Heart right ventricle (tissue), 16 donors: Measurements from ENCODE around the gene PTPRJ. TPM values are rescaled to one million over a fixed set of nuclear protein-coding genes. Genes with fewer than 3 reads are reported as not detected.

Source experiments
- ATAC-seq, 8 donors: fragments of 200-7000 bp; cut with Tn5 transposase; one replicate each; pipeline ENCODE4 v1.9.1; 2020; ENCODE audit warnings: mild to moderate bottlenecking in 8 of 8, moderate library complexity in 8 of 8, moderate number of reproducible peaks in 1 of 8
- DNase-seq, 2 donors: peaks; one replicate each; pipeline ENCODE4 v3.0.0-alpha.2; 2020
- H3K27ac ChIP-seq, 10 donors: fragments of 200-600 bp; sonication (generic) in 2 of 10; one replicate each; pipeline versions ENCODE4 v1.5.0 to v1.8.0; 2020 to 2022; ENCODE audit warnings: mild to moderate bottlenecking in 3 of 10
- H3K27me3 ChIP-seq, 7 donors: fragments of 200-600 bp; one replicate each; pipeline ENCODE4 v1.8.0; 2021 to 2022; ENCODE audit warnings: mild to moderate bottlenecking in 2 of 7
- H3K36me3 ChIP-seq, 9 donors: fragments of 200-600 bp; sonication (generic) in 1 of 9; one replicate each; pipeline versions ENCODE4 v1.5.0 to v1.8.0; 2020 to 2022; ENCODE audit warnings: mild to moderate bottlenecking in 2 of 9
- H3K4me1 ChIP-seq, 9 donors: fragments of 200-600 bp; sonication (generic) in 1 of 9; one replicate each; pipeline versions ENCODE4 v1.5.0 to v1.8.0; 2020 to 2022; ENCODE audit warnings: mild to moderate bottlenecking in 4 of 9
- H3K4me3 ChIP-seq, 10 donors: fragments of 200-600 bp; sonication (generic) in 2 of 10; one replicate each; pipeline versions ENCODE4 v1.5.0 to v1.8.0; 2020 to 2022; ENCODE audit warnings: mild to moderate bottlenecking in 7 of 10, moderate library complexity in 2 of 10
- H3K9me3 ChIP-seq, 11 donors: fragments of 200-600 bp in 10 of 11; sonication (generic) in 2 of 11; one replicate each; pipeline versions ENCODE4 v1.5.0 to v1.8.0; 2013 to 2022; ENCODE audit warnings: mild to moderate bottlenecking in 2 of 11, control low read depth in 1 of 11, moderate library complexity in 1 of 11
- WGBS, 2 donors: extraction: QIAGEN DNeasy Blood & Tissue Kit; methylation state at CpG; one replicate each; pipeline ENCODE4 v1.1.7; 2013; ENCODE audit warnings: inconsistent platforms in 1 of 2; 5-methylcytosine and 5-hydroxymethylcytosine counted together
- intact Hi-C, 10 donors: fragments of 100-400 bp; cut with DNase I; formaldehyde crosslinking; loops; one replicate each; pipeline versions ENCODE4 v1.11.1 to v1.14.2; 2022
- polyA plus RNA-seq, 2 donors: library from polyadenylated mRNA; stranded (reverse); fragments of 200-250 nt; gene quantifications; one replicate each; pipeline ENCODE4 v1.2.3, GENCODE V29; 2013
- total RNA-seq, 10 donors: library from RNA; stranded (reverse); fragmentation: NEBNext Ultra II Directional in 3 of 10; extraction: Animal tissue kit (Norgen Biotek cat#: 25700) in 3 of 10; gene quantifications; one replicate each; pipeline versions ENCODE4 v1.2.1 to v1.2.4, GENCODE V29; 2021 to 2023
- TF ChIP-seq, protein P1 (sequence below), 9 donors: fragments of 200-600 bp; sonication (generic) in 2 of 9; IDR thresholded peaks; one replicate each; pipeline versions ENCODE4 v1.5.0 to v1.8.0; 2021 to 2022; ENCODE audit warnings: antibody characterized with exemption in 9 of 9, mild to moderate bottlenecking in 5 of 9, moderate library complexity in 1 of 9
- donor health status: Arrhythmogenic right ventricular cardiomyopathy.
- donor health status: ischemic (EF 13 %, LVEDD 7.1; RV severe dilation, severe dysfunction).
- donor health status: healthy with polysubstance abuse.
- donor health status: DM: no; HTN: yes; CAD: no.
- donor health status: DM: no; HTN: no; CAD: no.
- donor health status: ischemic (EF 25% LVEDD 6.9; RV normal size, moderate dysfunction).
- donor health status: ischemic (EF 25% LVEDD 5.7; RV mildly dilated, moderate dysfunction).
- donor health status: healthy.
- donor health status: DM: yes; HTN: yes; CAD: no.
- donor health status: Ischemic cardiomyopathy.
- donor health status: ischemic (EF 35%, LVEDD 5.7; RV mildly dilated, moderate dysfunction).
- donor health status: nonischemic (EF 11% LVEDD 7.7; RV severe dilation, severe dysfunction).
- donor health status: DM: yes; HTN: yes; CAD: no.
- donor health status: PGD.
- donor health status: ischemic (EF 29% LVEDD 5.4; RV normal size, mild dysfunction).
- donor health status: nonischemic (EF 23%, LVEDD 6.1; RV moderate dilation, normal function).

The PTPRJ gene
- total and polyA plus RNA-seq, 12 donors, result 0.78 to 22.9 (median 6.7) TPM

GRCh38 chr11:48169259-48169658 lies 188.9 kb downstream of the PTPRJ start:
- ATAC-seq, result peak in 6 of 8 donors; percentile 3 to 35 (median 8)

DNA sequence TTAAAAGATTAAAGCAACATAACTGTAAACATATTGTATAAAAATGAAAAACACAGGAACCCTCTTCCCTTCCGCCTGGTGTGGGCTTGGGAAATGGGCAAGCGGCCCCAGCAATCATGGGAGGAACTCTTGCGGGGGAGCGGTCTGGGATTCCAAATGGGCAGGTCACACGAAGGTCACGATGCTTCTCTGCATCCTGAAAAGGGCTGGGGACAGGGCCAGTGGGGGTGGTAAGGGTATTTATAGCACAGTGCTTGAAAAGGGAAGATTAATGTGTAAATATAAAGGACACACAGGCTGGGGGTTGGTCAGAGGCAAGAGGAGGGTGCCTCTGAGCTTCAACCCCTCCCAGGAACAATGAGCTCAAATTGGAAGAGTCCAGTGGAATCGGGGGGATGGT lies 189.4 kb downstream of the PTPRJ start:
- Histone ChIP-seq H3K27ac (peak overlapping the region; percentile 23 to 90 (median 85)), H3K27me3 (no peaks in the 10 kb centered on the region), H3K4me1 (peaks cover 6 to 57% (median 38%) of the 10 kb centered on the region in 9 donors), H3K9me3 (no peaks in the 10 kb centered on the region), H3K36me3 (peaks cover 0 to 44% (median 0%) of the 10 kb centered on the region in 9 donors), H3K4me3 (peak overlapping the region in 1 of 10 donors; percentile 9)
- ATAC-seq (peak; percentile 78 to 92 (median 86)), DNase-seq (peak; percentile 60 to 83)
- 14 to 19% methylated on average over 7 of the region's 7 CpGs for WGBS, 2 donors
- intact Hi-C loops, result loop anchor here in 4 of 10 donors (5.0 to 10.0 kb wide), 3 partner anchors 135 to 995 kb away; partner anchors contain the start of gene OR4S1 (in 3 of the 4)
- TF ChIP-seq, protein P1, sequence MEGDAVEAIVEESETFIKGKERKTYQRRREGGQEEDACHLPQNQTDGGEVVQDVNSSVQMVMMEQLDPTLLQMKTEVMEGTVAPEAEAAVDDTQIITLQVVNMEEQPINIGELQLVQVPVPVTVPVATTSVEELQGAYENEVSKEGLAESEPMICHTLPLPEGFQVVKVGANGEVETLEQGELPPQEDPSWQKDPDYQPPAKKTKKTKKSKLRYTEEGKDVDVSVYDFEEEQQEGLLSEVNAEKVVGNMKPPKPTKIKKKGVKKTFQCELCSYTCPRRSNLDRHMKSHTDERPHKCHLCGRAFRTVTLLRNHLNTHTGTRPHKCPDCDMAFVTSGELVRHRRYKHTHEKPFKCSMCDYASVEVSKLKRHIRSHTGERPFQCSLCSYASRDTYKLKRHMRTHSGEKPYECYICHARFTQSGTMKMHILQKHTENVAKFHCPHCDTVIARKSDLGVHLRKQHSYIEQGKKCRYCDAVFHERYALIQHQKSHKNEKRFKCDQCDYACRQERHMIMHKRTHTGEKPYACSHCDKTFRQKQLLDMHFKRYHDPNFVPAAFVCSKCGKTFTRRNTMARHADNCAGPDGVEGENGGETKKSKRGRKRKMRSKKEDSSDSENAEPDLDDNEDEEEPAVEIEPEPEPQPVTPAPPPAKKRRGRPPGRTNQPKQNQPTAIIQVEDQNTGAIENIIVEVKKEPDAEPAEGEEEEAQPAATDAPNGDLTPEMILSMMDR (IDR thresholded peaks at IDR 0.05), result no peak

More at GRCh38 chr11:48169259-48169658, 188.9 kb downstream of the PTPRJ start:
- WGBS, 2 donors, result 31 to 33% methylated on average over 6 of the region's 6 CpGs
- H3K27me3 ChIP-seq, result no peaks in the 10 kb centered on the region
- H3K4me3 ChIP-seq, result no peak overlapping the region
- no peak for DNase-seq
- peaks cover 6 to 57% (median 38%) of the 10 kb centered on the region in 9 donors for H3K4me1 ChIP-seq
- no peaks in the 10 kb centered on the region for H3K9me3 ChIP-seq
- TF ChIP-seq, protein P1 (IDR thresholded peaks at IDR 0.05), result no peak
- intact Hi-C loops, result no loop called here
- H3K36me3 ChIP-seq, result peaks cover 0 to 48% (median 0%) of the 10 kb centered on the region in 9 donors
- peak overlapping the region; percentile 23 to 90 (median 85) for H3K27ac ChIP-seq

GRCh38 chr11:48170241-48171233 lies 190.2 kb downstream of the PTPRJ start:
- WGBS, 2 donors, result 39 to 43% methylated on average over 10 of the region's 10 CpGs
- no peaks in the 10 kb centered on the region for H3K27me3 ChIP-seq
- no peaks in the 10 kb centered on the region for H3K9me3 ChIP-seq
- peak; percentile 44 to 65 (median 60) for ATAC-seq
- peak overlapping the region in 3 of 10 donors; percentile 9 to 14 (median 11) for H3K4me3 ChIP-seq
- intact Hi-C loops, result loop anchor here in 4 of 10 donors (5.0 to 10.0 kb wide), 3 partner anchors 134 to 994 kb away; partner anchors contain the start of gene OR4S1 (in 3 of the 4)
- TF ChIP-seq, protein P1 (IDR thresholded peaks at IDR 0.05), result no peak
- H3K27ac ChIP-seq, result peak overlapping the region; percentile 23 to 90 (median 85)
- H3K4me1 ChIP-seq, result peaks cover 6 to 57% (median 38%) of the 10 kb centered on the region in 9 donors
- peak in 1 of 2 donors; percentile 41 for DNase-seq
- H3K36me3 ChIP-seq, result peaks cover 0 to 35% (median 0%) of the 10 kb centered on the region in 9 donors
